ENCODE results near the gene KIF13A. TPM values are rescaled to one million over a fixed set of nuclear protein-coding genes. Genes with fewer than 3 reads are reported as not detected.

KIF13A gene
- total RNA-seq, 1 donor: 86.8 TPM

- no peak overlapping the region for H3K4me3 ChIP-seq (ENCODE audit: low read depth, low read length)
- no peak for TF ChIP-seq CTCF (IDR thresholded peaks at IDR 0.05; ENCODE audit: insufficient read depth, low read length)
- DNase-seq (ENCODE audit: low read depth): peak; percentile 62
Observed at GRCh38 chr6:17938901-17939300, 48.5 kb downstream of the KIF13A start.

- DNase-seq (ENCODE audit: low read depth): no peak
- H3K4me3 ChIP-seq (ENCODE audit: low read depth, low read length): no peak overlapping the region
- TF ChIP-seq CTCF (IDR thresholded peaks at IDR 0.05; ENCODE audit: insufficient read depth, low read length): no peak
Observed at GRCh38 chr6:17935188-17936149, 52.0 kb downstream of the KIF13A start.

GRCh38 chr6:17933716-17934115 lies 53.7 kb downstream of the KIF13A start:
- DNase-seq (ENCODE audit: low read depth): no peak
- TF ChIP-seq CTCF (IDR thresholded peaks at IDR 0.05; ENCODE audit: insufficient read depth, low read length): no peak
- H3K4me3 ChIP-seq (ENCODE audit: low read depth, low read length): no peak overlapping the region

- DNase-seq (ENCODE audit: low read depth): peak; percentile 89
- TF ChIP-seq CTCF (IDR thresholded peaks at IDR 0.05; ENCODE audit: insufficient read depth, low read length): no peak
- no peak overlapping the region for H3K4me3 ChIP-seq (ENCODE audit: low read depth, low read length)
Observed at GRCh38 chr6:17932330-17932852, 55.0 kb downstream of the KIF13A start.

- TF ChIP-seq CTCF (IDR thresholded peaks at IDR 0.05; ENCODE audit: insufficient read depth, low read length): no peak
- no peak overlapping the region for H3K4me3 ChIP-seq (ENCODE audit: low read depth, low read length)
- DNase-seq (ENCODE audit: low read depth): no peak
Observed at GRCh38 chr6:17931227-17931626, 56.2 kb downstream of the KIF13A start.

- TF ChIP-seq CTCF (IDR thresholded peaks at IDR 0.05; ENCODE audit: insufficient read depth, low read length): no peak
- H3K4me3 ChIP-seq (ENCODE audit: low read depth, low read length): no peak overlapping the region
- DNase-seq (ENCODE audit: low read depth): peak; percentile 65
Observed at GRCh38 chr6:17930321-17930993, 57.0 kb downstream of the KIF13A start.
